22Rv1 (cell line): ENCODE data around the gene ANK2.

ENCODE experiments used
- ZFX ChIP-seq: fragments of 450-650 bp; IDR thresholded peaks from 2 replicates; pipeline ENCODE4 v1.6.1; 2017; ENCODE audit warnings: antibody characterized with exemption, borderline replicate concordance
- TF ChIP-seq, protein P1 (sequence below): fragments of 450-650 bp; IDR thresholded peaks from 2 replicates; pipeline ENCODE4 v1.5.1; 2017; ENCODE audit warnings: mild to moderate bottlenecking

DNA sequence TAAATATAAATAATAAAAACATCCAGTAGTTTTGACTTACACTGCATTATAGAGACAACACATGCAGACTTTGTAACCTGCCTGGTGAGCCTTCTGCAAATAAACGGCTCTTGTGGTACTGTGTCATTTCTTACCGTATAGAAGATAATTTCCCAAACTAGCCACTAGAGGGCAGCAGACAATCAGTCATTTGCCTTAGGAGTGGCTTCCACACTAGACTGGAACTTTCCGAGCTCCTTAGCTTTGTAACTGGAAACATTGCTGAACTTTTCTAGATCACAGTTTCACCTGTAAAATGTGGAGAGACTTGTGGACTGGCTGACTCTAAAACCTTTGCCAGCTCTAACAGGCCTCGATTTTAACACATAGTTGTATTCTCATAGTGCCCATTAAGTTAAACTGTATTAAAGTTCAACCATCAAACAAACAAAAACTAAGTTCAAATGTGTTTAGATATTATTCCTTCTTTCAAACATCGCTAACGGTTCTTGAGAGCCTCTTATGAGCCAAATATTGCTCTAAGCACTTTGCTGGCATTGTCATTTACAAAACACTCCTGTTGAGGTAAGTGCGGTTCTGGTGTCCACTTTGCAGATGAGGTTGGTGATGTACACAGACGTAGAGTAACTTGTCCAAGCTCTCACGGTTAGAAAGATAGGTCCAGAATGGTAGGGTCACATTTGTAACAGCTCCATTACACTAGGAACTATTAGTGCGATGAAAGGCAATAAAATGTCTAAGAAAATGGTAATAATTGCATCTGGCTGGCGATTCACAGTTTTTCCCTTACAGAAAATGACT, 345.5 kb downstream of the ANK2 start:
- TF ChIP-seq, protein P1, sequence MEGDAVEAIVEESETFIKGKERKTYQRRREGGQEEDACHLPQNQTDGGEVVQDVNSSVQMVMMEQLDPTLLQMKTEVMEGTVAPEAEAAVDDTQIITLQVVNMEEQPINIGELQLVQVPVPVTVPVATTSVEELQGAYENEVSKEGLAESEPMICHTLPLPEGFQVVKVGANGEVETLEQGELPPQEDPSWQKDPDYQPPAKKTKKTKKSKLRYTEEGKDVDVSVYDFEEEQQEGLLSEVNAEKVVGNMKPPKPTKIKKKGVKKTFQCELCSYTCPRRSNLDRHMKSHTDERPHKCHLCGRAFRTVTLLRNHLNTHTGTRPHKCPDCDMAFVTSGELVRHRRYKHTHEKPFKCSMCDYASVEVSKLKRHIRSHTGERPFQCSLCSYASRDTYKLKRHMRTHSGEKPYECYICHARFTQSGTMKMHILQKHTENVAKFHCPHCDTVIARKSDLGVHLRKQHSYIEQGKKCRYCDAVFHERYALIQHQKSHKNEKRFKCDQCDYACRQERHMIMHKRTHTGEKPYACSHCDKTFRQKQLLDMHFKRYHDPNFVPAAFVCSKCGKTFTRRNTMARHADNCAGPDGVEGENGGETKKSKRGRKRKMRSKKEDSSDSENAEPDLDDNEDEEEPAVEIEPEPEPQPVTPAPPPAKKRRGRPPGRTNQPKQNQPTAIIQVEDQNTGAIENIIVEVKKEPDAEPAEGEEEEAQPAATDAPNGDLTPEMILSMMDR = peak; percentile 87
- TF ChIP-seq ZFX = no peak
